Stimulated activated CD4-positive, alpha-beta T cell treated with anti-CD3 and anti-CD28 coated beads, Interleukin-1b, Interleukin-23, amount 100 ng/mL, for 24 hours (primary cell): ENCODE data around the gene STMN3.
"Not testable (repeated sequence)": the region's sequence is repeated elsewhere in the genome, so short reads cannot be mapped to it uniquely, and the experiment has no call there.

Experiments
- DNase-seq, 4 experiments: peaks; one replicate each; pipeline ENCODE4 v3.0.0-alpha.2; 2020; ENCODE audit warnings: low read depth in 4 of 4, low spot score in 1 of 4

The STMN3 gene

GRCh38 chr20:63617876-63618265, 35.4 kb downstream of the STMN3 start:
- DNase-seq = no peak

DNA sequence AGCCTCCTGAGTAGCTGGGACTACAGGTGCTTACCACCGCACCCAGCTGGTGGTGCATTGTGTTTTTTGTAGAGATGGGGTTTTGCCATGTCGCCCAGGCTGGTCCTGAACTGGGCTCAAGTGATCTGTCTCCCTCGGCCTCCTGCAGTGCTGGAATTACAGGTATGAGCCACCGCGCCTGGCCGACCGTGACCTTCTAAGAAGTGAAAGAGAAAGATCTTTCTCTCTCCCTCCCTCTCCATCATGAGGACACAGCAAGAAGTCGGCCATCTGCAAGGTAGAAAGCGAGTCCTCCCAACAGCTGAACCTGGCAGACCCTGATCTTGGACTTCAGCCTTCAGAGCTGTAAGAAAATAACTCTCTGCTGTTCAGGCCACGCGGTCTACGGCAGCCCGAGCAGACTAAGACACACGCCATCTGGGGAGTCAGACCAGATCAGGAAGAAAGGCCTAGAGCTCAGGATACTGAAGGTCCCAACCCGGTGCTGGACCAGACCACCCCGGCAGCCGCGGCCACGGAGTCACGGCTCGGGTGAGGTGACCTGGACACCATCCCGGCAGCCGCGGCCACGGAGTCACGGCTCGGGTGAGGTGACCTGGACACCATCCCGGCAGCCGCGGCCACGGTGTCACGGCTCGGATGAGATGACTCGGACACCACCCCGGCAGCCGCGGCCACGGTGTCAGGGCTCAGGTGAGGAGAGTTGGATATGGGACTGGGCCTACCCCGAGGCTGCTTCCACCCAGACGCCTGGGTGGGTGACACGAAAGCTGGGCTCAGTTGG, 35.9 kb downstream of the STMN3 start:
- no peak for DNase-seq

- DNase-seq = not testable (repeated sequence)
Observed at GRCh38 chr20:63613863-63614594, 39.2 kb downstream of the STMN3 start.

- no peak for DNase-seq
Observed at GRCh38 chr20:63612276-63612931, 40.8 kb downstream of the STMN3 start.

DNA sequence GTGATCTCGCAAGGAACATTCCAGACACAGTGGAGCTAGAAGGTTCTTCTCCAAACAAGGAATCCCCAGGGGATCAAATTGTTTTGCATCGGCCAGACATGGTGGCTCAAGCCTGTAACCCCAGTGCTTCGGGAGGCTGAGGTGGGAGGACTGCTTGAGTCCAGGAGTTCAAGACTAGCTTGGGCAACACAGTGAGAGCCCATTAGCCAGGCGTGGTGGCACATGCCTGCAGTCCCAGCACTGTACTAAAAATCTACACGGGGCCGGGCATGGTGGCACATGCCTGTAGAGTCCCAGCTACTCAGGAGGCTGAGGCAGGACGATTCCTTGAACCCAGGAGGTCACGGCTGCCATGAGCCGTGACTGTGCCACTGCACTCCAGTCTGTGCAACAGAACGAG, 41.6 kb downstream of the STMN3 start:
- DNase-seq = no peak

DNA sequence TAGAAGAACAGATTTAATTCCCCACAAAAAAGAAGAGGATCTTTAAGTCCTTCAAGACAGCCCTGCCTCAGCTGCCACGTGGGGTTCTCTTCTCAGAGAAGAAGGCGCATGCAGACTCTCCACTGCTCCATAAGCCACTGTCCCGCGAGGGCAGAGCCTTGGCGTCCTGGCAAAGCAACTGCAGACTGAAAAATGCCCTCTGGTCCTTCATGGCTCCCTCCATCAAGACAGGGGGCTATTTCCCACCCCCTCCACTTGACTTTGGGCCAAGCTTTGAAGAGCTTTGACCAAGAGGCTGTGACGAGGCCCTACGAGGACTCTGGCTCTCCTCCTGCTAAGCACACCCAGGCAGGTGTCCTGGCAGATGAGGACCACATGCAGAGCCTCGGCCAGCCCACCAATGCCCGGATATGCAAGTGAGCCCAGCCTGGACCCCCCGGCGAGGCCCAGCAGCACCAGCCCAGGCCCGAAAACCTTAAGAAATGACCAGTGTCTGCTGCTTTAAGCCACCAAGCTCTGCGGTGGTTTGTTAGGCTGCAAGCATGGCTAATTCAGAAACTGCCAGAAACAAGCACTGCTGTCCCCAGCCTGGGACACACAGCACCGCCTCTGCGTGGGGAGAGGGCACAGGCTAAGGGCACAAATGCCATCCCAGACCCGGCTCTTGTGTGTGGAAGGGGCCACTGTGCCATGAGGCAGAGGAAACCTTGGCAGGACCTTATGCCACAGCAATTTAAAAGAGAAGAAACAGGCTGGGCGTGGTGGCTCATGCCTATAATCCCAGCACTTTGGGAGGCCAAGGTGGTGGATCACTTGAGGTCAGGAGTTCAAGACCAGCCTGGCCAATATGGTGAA, 42.4 kb downstream of the STMN3 start:
- no peak for DNase-seq

DNA sequence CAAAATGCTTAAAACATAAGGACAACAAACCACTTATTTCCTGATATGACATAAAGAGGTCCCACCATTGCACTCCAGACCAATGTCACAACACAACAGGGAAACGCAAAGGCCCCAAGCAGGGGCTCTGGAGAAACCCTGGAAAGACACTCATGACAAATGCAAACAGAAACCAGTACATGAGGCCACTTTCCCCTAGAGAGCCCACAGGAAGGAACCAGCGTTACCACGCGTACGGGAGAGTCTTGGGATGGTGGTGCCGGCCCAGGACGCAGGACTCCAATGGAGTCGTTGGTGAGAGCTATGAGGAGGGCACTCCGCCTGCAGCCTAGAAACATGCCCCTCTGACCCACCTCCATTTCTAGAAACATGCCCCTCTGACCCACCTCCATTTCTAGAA, 46.5 kb downstream of the STMN3 start:
- DNase-seq = no peak

DNA sequence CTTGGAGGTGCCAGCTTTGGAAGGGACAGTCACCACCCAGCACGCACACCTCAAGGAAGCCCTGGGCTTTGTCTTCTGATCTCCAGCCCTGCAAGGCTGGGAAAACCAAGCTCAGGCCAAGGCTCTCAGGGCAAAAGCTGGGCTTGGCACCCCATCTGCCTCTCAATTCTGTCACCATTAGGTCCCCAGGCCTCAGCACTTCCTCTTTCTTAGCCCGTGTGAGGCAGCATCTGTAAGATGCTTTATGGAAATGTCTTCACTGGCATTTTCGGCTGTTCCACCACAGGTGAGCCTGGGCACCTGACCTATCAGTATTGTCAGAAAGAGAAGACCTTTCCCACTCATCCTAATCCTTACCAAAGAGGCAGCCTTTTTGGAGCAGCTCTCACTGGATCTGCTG, 50.9 kb downstream of the STMN3 start:
- DNase-seq = no peak

DNA sequence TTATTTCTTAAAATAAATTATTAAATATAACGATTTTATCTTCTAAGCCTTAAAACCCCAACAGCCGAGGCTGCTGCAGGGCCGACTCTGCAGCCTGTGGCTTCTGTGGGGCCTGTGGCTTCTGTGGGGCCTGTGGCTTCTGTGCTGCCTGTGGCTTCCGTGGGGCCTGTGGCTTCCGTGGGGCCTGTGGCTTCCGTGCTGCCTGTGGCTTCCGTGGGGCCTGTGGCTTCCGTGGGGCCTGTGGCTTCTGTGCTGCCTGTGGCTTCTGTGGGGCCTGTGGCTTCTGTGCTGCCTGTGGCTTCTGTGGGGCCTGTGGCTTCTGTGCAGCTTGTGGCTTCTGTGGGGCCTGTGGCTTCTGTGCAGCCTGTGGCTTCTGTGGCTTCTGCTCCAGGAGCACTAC, 51.5 kb downstream of the STMN3 start:
- not testable (repeated sequence) for DNase-seq

- DNase-seq = no peak
Observed at GRCh38 chr20:63599396-63600050, 53.7 kb downstream of the STMN3 start.

DNA sequence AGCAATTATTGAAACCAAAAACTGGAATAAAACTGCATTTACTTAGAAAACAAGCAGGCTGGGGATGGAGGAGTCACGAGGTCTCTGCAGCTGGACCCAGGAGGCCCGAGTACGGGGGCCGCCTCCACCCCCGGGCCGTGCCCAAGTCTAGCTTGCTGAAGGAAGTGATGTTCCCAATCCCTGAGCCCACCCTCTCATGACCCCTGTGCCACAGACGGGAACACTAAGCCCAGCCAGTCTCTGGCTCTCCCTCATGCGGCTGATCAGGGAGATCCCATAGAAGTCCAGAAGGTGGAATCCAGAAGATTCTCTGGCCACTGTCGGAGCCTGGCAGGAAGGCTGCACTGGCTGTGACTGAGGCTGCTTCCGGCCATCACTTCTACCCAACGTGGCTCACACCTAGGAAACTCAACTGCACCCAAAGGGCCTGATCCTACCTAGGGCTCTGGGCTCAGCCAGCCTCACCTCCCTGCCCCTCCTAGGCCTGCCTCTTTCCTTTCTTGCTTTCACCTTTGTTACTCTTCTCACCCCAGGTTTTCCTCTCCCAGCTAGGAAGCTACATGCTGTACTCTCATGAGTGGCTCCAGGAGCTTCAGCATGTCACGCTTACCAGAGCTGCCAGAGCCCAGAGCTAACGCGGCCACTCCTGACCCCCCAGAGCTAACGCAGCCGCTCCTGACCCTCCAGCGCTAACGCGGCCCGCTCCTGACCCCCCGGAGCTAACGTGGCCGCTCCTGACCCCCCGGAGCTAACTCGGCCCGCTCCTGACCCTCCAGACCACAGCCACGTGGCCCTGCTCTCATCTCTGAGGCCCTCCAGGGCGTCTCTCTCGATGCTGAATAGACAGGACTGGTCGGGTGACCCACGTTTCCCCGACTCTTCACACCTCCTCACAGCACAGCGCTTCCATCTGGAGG, 54.5 kb downstream of the STMN3 start:
- no peak for DNase-seq

- DNase-seq = no peak
Observed at GRCh38 chr20:63597651-63598478, 55.4 kb downstream of the STMN3 start.

DNA sequence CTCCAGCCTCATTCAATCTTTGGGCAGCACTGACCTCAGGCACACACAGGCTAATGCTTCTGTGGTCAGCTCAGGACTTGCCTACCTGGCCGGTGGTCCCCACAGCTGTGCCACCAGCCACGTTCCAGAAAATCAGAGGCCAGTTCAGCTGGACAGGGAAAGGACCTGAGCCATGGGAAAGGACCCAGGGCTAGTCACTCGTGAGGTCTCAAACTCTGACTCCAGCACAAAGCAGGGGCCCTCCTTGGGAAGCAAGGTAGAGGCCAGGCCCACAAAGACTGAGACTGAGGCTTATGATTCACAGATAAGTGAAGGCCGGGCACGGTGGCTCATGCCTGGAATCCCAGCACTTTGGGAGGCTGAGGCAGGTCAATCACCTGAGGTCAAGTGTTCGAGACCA, 56.8 kb downstream of the STMN3 start:
- no peak for DNase-seq

DNA sequence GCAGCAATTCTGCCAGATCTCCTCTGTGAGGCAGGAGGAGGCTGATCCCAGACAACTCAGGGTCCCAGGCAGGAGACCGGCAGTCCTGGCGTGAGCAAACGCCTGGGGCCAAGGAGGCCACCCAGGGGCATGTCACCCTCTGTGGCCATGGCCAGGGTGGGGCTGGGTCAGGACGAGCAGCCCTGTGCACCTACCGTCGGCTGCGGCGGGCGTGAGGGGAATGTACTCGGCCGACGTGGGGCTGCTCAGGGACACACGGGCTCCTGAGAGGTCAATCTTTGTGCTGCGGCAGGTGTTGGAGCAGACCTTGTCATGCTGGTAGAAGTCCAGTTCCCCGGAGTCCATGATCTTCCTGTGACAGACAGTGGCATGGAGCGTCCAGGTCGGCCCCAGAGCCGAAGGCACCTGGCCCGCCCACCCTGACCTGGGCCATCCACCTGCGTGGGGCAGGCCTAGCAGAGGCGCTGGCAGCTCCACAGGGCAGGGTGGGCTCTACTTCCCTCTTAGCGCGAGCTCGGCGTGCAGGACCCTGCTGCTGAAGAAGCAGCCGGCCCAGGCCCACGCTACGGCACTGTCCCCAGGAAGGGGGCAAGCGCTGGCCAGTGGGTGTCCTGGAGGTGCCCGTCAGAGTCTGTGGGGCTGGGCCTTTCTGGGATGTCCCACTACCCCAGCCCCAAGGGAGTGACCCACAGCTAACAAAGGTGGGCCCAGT, 57.7 kb downstream of the STMN3 start:
- no peak for DNase-seq

- no peak for DNase-seq
Observed at GRCh38 chr20:63594043-63594561, 59.1 kb downstream of the STMN3 start.

DNA sequence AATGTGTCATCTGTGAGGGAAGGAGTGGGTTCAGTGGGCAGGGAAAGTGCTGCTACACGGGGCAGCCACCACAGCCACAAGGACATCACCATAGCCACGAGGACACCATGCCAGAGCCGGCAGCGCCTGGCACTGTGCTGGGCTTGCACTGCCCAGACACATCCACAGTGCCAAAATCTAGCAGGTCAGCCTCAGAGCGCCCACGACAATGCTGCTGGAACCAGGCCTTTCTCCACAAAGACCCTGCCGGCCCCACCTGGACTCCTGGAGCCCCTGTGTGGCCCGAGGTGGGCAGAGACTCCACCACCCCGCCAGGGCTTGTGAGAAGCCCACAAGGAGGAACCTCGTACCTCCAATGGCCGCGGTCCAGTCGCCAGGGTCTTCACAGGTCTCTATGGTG, 60.6 kb downstream of the STMN3 start:
- no peak for DNase-seq

- DNase-seq = no peak
Observed at GRCh38 chr20:63591786-63592355, 61.4 kb downstream of the STMN3 start.

GRCh38 chr20:63591147-63591533, 62.1 kb downstream of the STMN3 start:
- DNase-seq = no peak
